A549 (cell line): ENCODE data around the gene PCNX1. TPM values are rescaled to one million over a fixed set of nuclear protein-coding genes. Genes with fewer than 3 reads are reported as not detected.
"Not testable (repeated sequence)": the region's sequence is repeated elsewhere in the genome, so short reads cannot be mapped to it uniquely, and the experiment has no call there.

Experiments
- ATAC-seq, 2 experiments: fragments of 200-7000 bp in 1 of 2; fragments of >200 bp in 1 of 2; cut with Nextera tagmentation in 1 of 2; cut with Tn5 transposase in 1 of 2; 3 replicates each; pipeline versions ENCODE4 v1.8.0 to v1.9.1; 2018 to 2020; ENCODE audit warnings: mild to moderate bottlenecking in 1 of 2, moderate library complexity in 1 of 2
- CTCF ChIA-PET: fragments of 300-600 bp; sonication (Branson Sonifier 250); formaldehyde crosslinking; extraction: SDS; loops from one replicate; lab custom pipeline; 2021; ENCODE audit warnings: antibody characterized with exemption, inconsistent platforms; lab: Yijun Ruan, JAX
- POLR2A ChIA-PET: fragments of 350-600 bp; formaldehyde crosslinking; extraction: SDS; loops from one replicate; lab custom pipeline; 2021; ENCODE audit warnings: antibody characterized with exemption, inconsistent platforms; lab: Yijun Ruan, JAX
- DNase-seq, 2 experiments: peaks; one replicate each; pipeline versions ENCODE4 v3.0.0 to v3.0.0-alpha.2; 2011 to 2016; ENCODE audit warnings: low read depth in 1 of 2, low spot score in 1 of 2
- FAIRE-seq: peaks from 2 replicates; lab custom pipeline; 2011; peaks lifted over from hg19 to GRCh38; lab: Jason Lieb, UNC
- H3K27ac ChIP-seq, 2 experiments: fragments of >200 bp; sonication (Bioruptor Twin); formaldehyde crosslinking; 3 replicates each; pipeline ENCODE4 v1.5.1; 2016 to 2017
- H3K4me1 ChIP-seq: fragments of >200 bp; sonication (Bioruptor Twin); formaldehyde crosslinking; 3 replicates; pipeline ENCODE4 v1.6.1; 2016
- H3K4me2 ChIP-seq: fragments of >200 bp; sonication (Bioruptor Twin); formaldehyde crosslinking; 3 replicates; pipeline ENCODE4 v1.6.1; 2016
- H3K4me3 ChIP-seq: fragments of >200 bp; sonication (Bioruptor Twin); formaldehyde crosslinking; 3 replicates; pipeline ENCODE4 v1.5.1; 2016
- H3K9me3 ChIP-seq: fragments of >200 bp; sonication (Bioruptor Twin); formaldehyde crosslinking; 3 replicates; pipeline ENCODE4 v1.6.1; 2016
- ATOH8 ChIP-seq: fragments of 250-450 bp; sonication (Bioruptor Pico); IDR thresholded peaks from 2 replicates; pipeline ENCODE4 v1.5.0; 2020; ENCODE audit warnings: low read depth, mild to moderate bottlenecking, moderate library complexity
- CBX2 ChIP-seq: fragments of 200-600 bp; sonication (generic); IDR thresholded peaks from 2 replicates; pipeline ENCODE4 v1.6.1; 2016; ENCODE audit warnings: low read depth, mild to moderate bottlenecking, borderline replicate concordance
- CHD4 ChIP-seq: fragments of 200-600 bp; sonication (generic); IDR thresholded peaks from 2 replicates; pipeline ENCODE4 v1.6.1; 2016; ENCODE audit warnings: antibody characterized with exemption, mild to moderate bottlenecking, borderline replicate concordance
- EHMT2 ChIP-seq: fragments of 200-600 bp; sonication (generic); IDR thresholded peaks from 2 replicates; pipeline ENCODE4 v1.6.1; 2016; ENCODE audit warnings: antibody characterized with exemption, low read depth, mild to moderate bottlenecking, moderate library complexity
- HDAC2 ChIP-seq: fragments of 200-600 bp; sonication (generic); IDR thresholded peaks from 2 replicates; pipeline ENCODE4 v1.6.1; 2016
- HES2 ChIP-seq: fragments of >200 bp; sonication (Bioruptor Twin); formaldehyde crosslinking; IDR thresholded peaks from 2 replicates; pipeline ENCODE4 v1.6.1; 2016
- HEYL ChIP-seq: fragments of 250-450 bp; sonication (Bioruptor Pico); IDR thresholded peaks from 2 replicates; pipeline ENCODE4 v1.8.0; 2021; ENCODE audit warnings: mild to moderate bottlenecking, moderate library complexity
- HOXB13 ChIP-seq: fragments of 250-450 bp; sonication (Bioruptor Pico); IDR thresholded peaks from 2 replicates; pipeline ENCODE4 v1.5.0; 2020; ENCODE audit warnings: low read depth, mild to moderate bottlenecking, moderate library complexity
- HOXB5 ChIP-seq: fragments of 250-450 bp; sonication (Bioruptor Pico); IDR thresholded peaks from 2 replicates; pipeline ENCODE4 v1.5.0; 2020; ENCODE audit warnings: mild to moderate bottlenecking, moderate library complexity
- KDM1A ChIP-seq: fragments of 200-600 bp; sonication (generic); IDR thresholded peaks from 2 replicates; pipeline ENCODE4 v1.6.1; 2016; ENCODE audit warnings: low read depth, mild to moderate bottlenecking
- KDM5A ChIP-seq: fragments of 200-600 bp; sonication (generic); IDR thresholded peaks from 2 replicates; pipeline ENCODE4 v1.6.1; 2016; ENCODE audit warnings: antibody characterized with exemption, mild to moderate bottlenecking
- MAX ChIP-seq: IDR thresholded peaks from 2 replicates; pipeline ENCODE4 v1.6.1; 2012
- MAZ ChIP-seq: fragments of 150-350 bp; IDR thresholded peaks from 2 replicates; pipeline ENCODE4 v1.6.1; 2014; ENCODE audit warnings: antibody characterized with exemption, low read depth, low read length, borderline replicate concordance
- MYC ChIP-seq: IDR thresholded peaks from 2 replicates; pipeline ENCODE4 v1.6.1; 2012; ENCODE audit warnings: mild to moderate bottlenecking, inconsistent platforms, low read length, improper control_type of control experiment, borderline replicate concordance
- PHF8 ChIP-seq: fragments of 200-600 bp; sonication (generic); IDR thresholded peaks from 2 replicates; pipeline ENCODE4 v1.6.1; 2016; ENCODE audit warnings: low read depth, mild to moderate bottlenecking, antibody characterized with exemption, moderate library complexity, borderline replicate concordance
- POLR2A ChIP-seq: IDR thresholded peaks from 2 replicates; pipeline ENCODE4 v1.6.1; 2012; ENCODE audit warnings: mild to moderate bottlenecking, low read length
- POLR2AphosphoS2 ChIP-seq: conservative IDR thresholded peaks from 2 replicates; pipeline ENCODE4 v1.6.1; 2012; ENCODE audit warnings: low read length, improper control_type of control experiment, inconsistent platforms
- REST ChIP-seq: fragments of 200-600 bp; sonication (generic); IDR thresholded peaks from 2 replicates; pipeline ENCODE4 v1.6.1; 2016; ENCODE audit warnings: antibody characterized with exemption, mild to moderate bottlenecking, moderate library complexity
- SREBF2 ChIP-seq: fragments of 450-650 bp; IDR thresholded peaks from 2 replicates; pipeline ENCODE4 v1.6.1; 2014; ENCODE audit warnings: mild to moderate bottlenecking, moderate library complexity
- TFCP2L1 ChIP-seq: fragments of 250-450 bp; sonication (Bioruptor Pico); IDR thresholded peaks from 2 replicates; pipeline ENCODE4 v1.5.0; 2021; ENCODE audit warnings: mild to moderate bottlenecking
- WGBS: methylation state at CpG from one replicate; pipeline ENCODE4 v1.1.6; 2017; ENCODE audit errors: missing lambda C conversion rate; 5-methylcytosine and 5-hydroxymethylcytosine counted together
- polyA plus RNA-seq, 4 experiments: library from polyadenylated mRNA; depleted of rRNA in 3 of 4; stranded (reverse); fragments of >200 nt; fragmentation: RNase III in 1 of 4; extraction: RNeasy Plus Mini Kit Qiagen cat#74134 plus additional on column Dnase treatment in 1 of 4; gene quantifications; 2 replicates in 3 of 4; 3 replicates in 1 of 4; pipeline ENCODE4 v1.2.3, GENCODE V29; 2011 to 2017
- TF ChIP-seq, protein P1 (sequence below): fragments of >200 bp; sonication (Bioruptor Twin); formaldehyde crosslinking; IDR thresholded peaks from 3 replicates; pipeline ENCODE4 v1.6.1; 2016

The PCNX1 gene
- polyA plus RNA-seq, 2 of the 4 experiments (the other 2 are of a cell fraction), result 10.4 to 45.0 TPM

GRCh38 chr14:70857496-70857890 is 49.8 kb upstream of the PCNX1 start (continued):
- TF ChIP-seq CBX2 (no peak), HEYL (CRISPR knock-in tag) (no peak)

DNA sequence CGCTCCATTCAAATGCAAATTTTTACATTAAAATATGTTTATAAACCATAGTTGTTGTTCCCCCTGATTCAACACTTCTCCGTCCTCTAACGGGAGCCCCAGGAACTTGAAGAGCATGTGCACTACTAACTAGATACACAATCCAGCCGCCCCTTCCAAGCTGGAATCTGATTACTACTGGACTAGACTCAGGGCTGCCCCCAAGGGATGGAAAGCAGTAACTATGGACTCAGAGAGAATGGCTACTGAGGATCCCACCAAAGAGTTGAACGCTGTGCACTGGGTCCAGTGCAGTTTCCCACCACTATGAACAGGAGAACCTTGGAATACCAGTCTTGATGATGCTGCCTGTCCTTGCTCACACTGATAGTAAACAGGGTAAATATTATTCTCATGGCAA is 48.6 kb upstream of the PCNX1 start:
- CTCF ChIA-PET, result interaction anchor here (1.6 kb wide), 1 partner anchor 10 kb away, joined by 4 read pairs; no protein-coding TSS in a partner anchor
- FAIRE-seq (no peak), DNase-seq (no peak), ATAC-seq (peak in 1 of 2 experiments; percentile 66; a peak in 3 of 6 replicates)
- no peak overlapping the region for H3K27ac ChIP-seq
- POLR2A ChIA-PET, result no interaction called here
- no peak overlapping the region for H3K4me3 ChIP-seq
- TF ChIP-seq KDM1A (no peak), REST (no peak), POLR2A (no peak), HOXB5 (no peak), POLR2AphosphoS2 (no peak), TFCP2L1 (CRISPR knock-in tag) (no peak), CHD4 (no peak), SREBF2 (no peak), PHF8 (no peak), KDM5A (no peak), HES2 (no peak), CBX2 (no peak), MAX (no peak), EHMT2 (no peak), MAZ (no peak), HDAC2 (no peak), HOXB13 (CRISPR knock-in tag) (no peak), ATOH8 (CRISPR knock-in tag) (no peak), MYC (no peak)
- TF ChIP-seq, protein P1, sequence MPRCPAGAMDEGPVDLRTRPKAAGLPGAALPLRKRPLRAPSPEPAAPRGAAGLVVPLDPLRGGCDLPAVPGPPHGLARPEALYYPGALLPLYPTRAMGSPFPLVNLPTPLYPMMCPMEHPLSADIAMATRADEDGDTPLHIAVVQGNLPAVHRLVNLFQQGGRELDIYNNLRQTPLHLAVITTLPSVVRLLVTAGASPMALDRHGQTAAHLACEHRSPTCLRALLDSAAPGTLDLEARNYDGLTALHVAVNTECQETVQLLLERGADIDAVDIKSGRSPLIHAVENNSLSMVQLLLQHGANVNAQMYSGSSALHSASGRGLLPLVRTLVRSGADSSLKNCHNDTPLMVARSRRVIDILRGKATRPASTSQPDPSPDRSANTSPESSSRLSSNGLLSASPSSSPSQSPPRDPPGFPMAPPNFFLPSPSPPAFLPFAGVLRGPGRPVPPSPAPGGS, result no peak
- H3K4me2 ChIP-seq, result no peak overlapping the region
- no peaks in the 10 kb centered on the region for H3K9me3 ChIP-seq
- no peaks in the 10 kb centered on the region for H3K4me1 ChIP-seq
- WGBS, result 72% methylated on average over 5 of the region's 5 CpGs

DNA sequence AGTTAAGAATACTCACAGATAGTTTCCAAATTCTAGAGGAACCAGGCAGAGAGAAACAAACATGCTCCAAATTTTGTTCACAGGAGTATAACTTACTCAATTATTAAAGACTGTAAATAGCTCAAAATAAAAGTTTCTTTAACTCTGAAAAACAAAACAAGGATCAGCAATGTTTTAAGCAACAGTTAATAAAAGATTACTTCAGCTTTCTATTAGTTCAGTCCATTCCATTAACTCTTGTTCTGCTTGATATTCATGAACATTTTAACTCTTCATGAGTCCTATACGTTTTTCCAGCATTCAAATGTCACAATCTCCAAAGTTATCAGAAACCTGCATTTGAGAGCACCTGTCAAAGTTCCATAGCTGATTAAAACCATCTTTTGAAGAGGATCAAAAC is 40.3 kb upstream of the PCNX1 start:
- POLR2A ChIA-PET, FAIRE-seq, H3K9me3 ChIP-seq, DNase-seq, H3K4me3 ChIP-seq, ATAC-seq, H3K4me2 ChIP-seq, H3K4me1 ChIP-seq, H3K27ac ChIP-seq: not testable (repeated sequence)
- CTCF ChIA-PET, result interaction anchor here (1.6 to 2.5 kb wide), 2 partner anchors 16 to 40 kb away, joined by 3 to 5 read pairs; partner anchors contain the start of gene PCNX1
- 17% methylated on average over 1 of the region's 1 CpG for WGBS
